GM19438 (cell line): ENCODE results near the gene ADRM1.
A peak's percentile ranks its signal among the peaks of the same experiment; 100 is the strongest.

Source experiments
- ATAC-seq: cut with Tn5 transposase; IDR thresholded peaks from one replicate; pipeline ENCODE4 v1.9.1; 2021; ENCODE audit warnings: low read depth; ENCODE audit not compliant: unreplicated experiment

The ADRM1 gene

DNA sequence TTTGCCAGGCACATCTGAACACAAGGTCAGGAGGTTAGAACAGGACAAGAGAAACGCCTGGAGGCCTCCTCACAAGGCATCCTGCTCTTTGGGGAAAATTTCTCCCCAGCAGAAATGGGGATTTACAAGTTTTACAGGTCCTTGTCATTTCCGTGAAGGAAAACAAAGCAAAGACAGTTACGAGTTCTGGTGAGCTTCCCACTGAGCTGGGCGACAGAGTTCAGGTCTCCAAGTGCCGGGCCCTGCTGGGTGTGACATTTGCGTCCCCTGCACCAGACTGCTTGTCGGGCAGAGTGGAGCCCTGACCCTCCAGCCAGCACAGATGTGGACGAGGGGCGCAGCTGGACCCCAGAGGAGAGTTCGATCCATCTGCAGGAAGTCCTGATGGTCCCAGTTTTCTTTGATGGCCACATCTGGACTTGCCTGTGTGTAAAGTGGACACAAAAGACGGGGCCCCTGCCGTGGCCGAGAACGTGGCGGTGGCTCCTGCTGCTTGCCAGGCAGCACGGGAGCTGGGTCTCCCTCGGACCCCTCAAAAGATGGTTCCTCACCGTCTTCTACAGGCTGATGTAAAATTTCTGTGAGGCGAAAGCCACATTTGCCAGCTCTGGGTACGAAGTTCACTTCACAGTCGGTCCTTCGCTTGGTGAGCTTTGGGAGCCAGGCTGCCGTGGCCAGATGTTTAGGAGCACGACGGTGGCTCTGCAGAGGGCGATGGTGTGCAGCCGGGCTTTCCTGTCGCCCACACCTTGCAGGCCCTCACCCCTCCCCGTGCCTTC lies 5.2 kb upstream of the ADRM1 start:
- no peak for ATAC-seq

DNA sequence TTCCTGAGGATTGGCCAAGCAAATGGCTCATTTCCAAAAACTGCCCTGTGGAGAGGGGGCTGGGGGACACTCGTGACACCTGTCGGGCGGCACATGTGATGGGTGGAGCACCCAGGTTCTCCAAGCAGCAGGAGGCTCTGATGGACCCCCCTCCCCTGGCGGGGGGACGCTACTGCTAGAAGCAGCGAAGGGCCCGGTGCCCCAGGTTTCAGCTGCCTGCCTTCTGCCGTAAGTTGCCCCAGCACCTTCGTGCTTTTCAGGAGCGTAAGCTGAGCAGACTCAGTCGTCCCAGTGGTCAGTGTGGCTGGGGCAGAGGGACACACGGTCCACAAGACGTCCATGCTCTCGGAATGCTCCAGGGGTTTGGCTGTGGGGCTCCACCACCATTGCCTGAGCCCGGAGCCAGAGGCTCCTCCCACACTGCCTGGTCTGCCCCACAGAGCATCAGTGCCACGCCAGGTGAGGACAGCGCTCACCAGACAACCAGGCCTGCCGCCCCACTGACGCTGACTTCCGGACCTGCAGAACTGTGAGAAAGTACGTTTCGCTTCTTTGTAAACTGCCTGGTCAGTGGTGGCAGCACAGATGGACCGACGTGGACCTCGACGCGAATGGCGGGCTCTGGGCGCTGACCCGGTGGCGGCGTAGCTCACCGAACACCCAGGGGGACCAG lies 4.1 kb upstream of the ADRM1 start:
- no peak for ATAC-seq

GRCh38 chr20:62299666-62300236 lies 3.0 kb upstream of the ADRM1 start:
- ATAC-seq, result no peak

DNA sequence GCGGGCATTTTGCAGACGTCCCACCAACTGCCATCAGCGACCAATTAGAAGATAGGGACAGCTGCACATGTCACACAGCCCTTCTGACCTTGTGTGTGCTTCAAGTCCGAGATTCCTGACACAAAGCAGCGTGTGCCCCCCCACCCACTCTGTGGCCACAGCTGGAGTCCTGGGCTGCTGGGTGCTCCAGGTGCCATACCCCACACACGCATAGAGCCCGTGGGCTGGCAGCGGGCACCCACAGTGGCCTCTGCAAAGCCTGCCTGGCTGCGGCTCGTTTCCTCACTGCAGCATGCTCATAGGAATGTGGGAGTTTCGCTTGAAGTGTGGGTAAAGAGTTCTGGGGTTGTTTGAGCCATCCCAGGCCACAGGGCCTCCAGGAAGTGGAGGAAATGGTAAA lies 2.5 kb upstream of the ADRM1 start:
- ATAC-seq, result no peak

DNA sequence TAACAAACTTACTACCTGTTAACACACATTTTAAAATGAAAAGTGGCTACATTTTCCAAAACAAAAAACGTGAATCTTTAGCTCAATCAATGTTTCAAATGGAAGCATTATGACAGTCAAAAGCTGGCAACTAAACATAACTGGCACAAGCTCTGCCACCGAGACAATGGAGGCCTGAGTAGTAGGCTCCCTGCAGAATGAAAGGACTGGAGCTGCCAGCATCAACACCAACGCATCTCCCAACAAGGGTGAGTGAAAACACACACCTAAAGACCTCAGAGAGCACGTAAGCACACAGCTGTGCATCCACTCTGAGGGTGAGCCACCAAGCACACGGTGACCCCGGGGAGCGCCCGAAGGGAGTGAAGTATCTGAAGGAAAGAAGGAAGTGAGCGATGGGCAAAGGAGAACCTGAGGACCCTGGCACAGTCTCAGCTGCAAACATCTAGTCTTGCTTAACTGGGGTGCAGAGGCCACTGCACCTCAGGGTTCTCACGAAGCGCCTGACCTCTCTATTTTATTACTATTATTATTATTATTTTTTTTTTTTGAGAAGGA lies 1.6 kb upstream of the ADRM1 start:
- ATAC-seq, result no peak

- ATAC-seq, result peak; percentile 37
Measured at GRCh38 chr20:62301773-62302340, 940 bp upstream of the ADRM1 start.

DNA sequence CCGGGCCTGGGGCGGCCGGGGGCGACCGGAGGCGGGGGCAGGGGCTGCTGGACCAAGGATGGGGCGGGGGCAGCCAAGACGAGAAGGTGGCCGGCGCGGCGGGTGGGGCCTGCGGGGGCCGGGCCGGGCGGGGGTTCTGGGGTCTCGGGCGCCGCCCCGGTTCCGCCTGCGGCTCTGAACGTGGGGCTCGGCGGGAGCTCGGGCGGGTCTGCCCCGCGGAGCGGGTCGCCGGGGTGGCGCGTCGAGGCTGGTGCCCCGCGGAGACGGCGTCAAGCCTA lies 204 bp downstream of the ADRM1 start:
- no peak for ATAC-seq

- ATAC-seq, result no peak
Measured at GRCh38 chr20:62303340-62304226, 786 bp downstream of the ADRM1 start.

GRCh38 chr20:62304331-62305148 lies 1.7 kb downstream of the ADRM1 start:
- ATAC-seq, result no peak

GRCh38 chr20:62305149-62305764 lies 2.5 kb downstream of the ADRM1 start:
- no peak for ATAC-seq

GRCh38 chr20:62305765-62306413 lies 3.1 kb downstream of the ADRM1 start:
- no peak for ATAC-seq

- no peak for ATAC-seq
Measured at GRCh38 chr20:62306414-62307187, 3.8 kb downstream of the ADRM1 start.

DNA sequence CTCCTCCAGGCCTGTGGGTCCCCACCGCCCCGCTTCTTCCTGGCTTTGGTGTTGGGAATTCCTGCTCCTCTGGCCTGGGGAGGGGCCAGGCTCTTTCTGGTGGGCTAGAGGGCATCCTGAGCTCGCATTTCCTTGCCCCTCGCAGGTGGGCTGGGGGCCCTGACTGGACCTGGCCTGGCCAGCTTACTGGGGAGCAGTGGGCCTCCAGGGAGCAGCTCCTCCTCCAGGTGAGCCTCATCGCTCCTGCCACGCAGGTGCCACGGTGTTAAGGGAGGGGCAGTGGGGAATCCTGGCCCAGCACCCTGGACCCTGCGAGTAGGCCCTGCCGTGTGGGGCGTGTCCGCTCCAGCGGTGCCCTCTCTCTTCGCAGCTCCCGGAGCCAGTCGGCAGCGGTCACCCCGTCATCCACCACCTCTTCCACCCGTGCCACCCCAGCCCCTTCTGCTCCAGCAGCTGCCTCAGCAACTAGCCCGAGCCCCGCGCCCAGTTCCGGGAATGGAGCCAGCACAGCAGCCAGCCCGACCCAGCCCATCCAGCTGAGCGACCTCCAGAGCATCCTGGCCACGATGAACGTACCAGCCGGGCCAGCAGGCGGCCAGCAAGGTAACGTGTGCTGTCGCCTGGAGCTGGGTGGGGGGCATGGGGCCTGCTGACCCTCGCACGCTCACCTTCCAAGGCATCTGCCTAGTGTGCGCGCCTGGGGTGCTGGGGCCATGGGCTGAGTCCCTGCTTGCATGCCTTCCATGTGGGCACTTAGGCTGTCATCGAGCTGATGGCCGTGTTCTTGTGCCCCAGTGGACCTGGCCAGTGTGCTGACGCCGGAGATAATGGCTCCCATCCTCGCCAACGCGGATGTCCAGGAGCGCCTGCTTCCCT lies 4.7 kb downstream of the ADRM1 start:
- ATAC-seq, result no peak

DNA sequence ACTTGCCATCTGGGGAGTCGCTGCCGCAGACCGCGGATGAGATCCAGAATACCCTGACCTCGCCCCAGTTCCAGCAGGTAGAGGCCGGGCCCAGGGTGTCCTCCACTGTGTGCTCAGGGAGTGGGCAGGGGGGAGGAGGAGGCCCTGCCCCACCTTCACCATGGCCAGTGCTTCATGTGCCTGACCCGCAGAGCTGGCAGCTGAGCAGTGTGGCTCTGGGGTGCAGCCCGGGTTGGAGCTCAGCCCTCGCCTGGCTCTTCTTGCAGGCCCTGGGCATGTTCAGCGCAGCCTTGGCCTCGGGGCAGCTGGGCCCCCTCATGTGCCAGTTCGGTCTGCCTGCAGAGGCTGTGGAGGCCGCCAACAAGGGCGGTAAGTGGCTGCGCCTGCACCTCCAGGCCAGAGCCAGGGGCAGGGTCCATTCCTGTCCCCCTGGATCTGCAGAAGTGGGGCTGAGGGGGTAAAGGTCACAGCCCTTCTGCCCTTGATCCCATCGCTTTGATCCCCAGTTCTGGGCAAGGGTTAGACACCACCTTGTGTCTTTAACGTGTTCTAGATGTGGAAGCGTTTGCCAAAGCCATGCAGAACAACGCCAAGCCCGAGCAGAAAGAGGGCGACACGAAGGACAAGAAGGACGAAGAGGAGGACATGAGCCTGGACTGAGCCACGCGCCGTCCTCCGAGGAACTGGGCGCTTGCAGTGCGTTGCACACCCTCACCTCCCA lies 5.5 kb downstream of the ADRM1 start:
- no peak for ATAC-seq

DNA sequence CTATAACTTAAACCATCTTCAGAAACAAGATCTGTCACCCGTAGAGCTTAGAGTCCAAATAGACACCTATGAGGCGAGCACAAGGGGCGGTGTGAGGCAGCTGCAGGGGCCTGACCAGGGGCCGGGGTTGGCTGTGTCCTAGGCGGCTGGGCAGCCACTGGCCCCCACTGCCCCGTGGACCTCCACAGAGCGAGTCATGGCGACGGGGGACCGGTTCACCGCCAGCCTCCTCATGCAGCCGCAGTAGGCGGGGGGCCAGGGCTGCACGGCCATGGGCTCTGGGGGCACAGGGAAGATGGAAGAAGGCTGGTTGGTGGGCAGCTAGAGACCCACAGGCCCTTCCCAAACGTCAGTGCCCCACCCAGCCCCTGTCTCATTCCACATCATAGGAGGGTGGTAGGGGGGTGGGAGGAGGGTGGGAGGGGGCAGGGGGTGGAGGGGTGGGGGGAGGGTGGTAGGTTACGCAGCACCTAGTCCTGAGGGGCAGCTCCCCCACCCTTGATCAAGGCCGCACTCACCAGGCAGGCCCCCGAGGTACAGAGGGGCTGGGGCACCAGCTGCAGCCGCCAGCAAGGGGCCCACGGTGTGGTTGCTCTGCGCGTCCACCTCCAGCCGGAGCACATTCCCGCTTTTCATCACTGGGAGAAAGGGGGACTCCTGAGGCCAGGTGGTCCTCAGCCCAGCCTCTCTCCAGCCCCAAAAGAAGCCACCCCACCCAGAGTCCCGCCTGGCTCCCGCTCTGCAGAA lies 6.6 kb downstream of the ADRM1 start:
- ATAC-seq, result no peak
